LHCN-M2 (cell line): Measurements from ENCODE around the gene SLC19A1. TPM values are rescaled to one million over a fixed set of nuclear protein-coding genes. Genes with fewer than 3 reads are reported as not detected.

Experiments used
- DNase-seq: peaks from one replicate; pipeline ENCODE4 v3.0.0-alpha.2; 2012; ENCODE audit warnings: low read depth
- total RNA-seq: library from RNA; depleted of rRNA; stranded (reverse); fragments of >200 nt; gene quantifications from 2 replicates; pipeline ENCODE4 v1.2.3, GENCODE V29; 2014

Gene SLC19A1
- total RNA-seq, 1 experiment from 2014 or later, result 21.8 TPM

DNA sequence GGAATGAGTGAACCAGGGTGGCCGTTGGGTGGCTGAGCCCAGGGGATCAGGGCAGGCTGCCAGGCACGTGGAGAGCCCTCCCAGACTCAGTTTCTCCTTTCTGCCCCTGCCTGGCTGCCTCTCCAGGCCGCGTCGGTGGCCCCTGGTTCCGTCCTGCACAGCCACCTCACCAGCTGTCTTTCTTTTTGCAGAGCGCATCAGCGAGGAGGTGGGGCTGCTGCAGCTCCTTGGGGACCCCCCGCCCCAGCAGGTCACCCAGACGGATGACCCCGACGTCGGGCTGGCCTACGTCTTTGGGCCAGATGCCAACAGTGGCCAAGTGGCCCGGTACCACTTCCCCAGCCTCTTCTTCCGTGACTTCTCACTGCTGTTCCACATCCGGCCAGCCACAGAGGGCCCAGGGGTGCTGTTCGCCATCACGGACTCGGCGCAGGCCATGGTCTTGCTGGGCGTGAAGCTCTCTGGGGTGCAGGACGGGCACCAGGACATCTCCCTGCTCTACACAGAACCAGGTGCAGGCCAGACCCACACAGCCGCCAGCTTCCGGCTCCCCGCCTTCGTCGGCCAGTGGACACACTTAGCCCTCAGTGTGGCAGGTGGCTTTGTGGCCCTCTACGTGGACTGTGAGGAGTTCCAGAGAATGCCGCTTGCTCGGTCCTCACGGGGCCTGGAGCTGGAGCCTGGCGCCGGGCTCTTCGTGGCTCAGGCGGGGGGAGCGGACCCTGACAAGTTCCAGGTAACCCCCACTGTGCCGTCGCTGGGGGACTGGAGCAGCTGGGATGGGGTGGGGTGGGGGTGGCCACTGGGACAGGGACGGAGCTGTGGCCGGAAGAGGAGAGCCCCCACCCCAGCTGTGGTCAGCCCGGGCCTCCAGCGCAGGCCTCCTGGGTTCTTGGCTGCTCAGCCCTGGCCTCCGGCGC lies 73.9 kb downstream of the SLC19A1 start:
- no peak for DNase-seq

DNA sequence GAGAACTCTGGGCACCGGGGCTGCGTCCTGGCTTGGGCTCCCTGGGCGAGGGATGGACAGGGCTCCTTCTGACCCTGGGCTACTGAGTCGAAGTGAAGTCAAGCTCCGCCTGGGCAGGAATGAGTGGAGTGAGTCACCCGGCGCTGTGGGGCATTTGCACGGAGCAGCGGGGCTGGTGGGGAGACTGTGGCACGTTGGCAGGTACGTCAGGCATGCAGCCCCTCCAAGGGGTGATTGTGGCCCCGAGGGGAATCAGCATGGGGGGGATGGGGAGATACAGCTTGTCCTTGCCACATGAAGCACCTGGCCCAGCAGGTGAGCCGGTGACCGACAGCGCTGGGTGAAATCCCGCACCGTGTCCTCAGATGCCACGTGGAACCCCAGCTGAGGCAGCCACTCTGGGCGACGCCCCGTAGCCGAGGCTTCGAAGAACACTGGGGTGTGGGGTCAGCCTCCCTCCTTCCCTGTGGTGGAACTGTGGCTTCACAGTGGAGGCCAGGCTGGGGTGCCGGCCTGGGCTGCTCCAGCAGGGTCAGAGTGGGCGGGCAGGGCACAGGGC lies 74.9 kb downstream of the SLC19A1 start:
- DNase-seq, result peak; percentile 26

DNA sequence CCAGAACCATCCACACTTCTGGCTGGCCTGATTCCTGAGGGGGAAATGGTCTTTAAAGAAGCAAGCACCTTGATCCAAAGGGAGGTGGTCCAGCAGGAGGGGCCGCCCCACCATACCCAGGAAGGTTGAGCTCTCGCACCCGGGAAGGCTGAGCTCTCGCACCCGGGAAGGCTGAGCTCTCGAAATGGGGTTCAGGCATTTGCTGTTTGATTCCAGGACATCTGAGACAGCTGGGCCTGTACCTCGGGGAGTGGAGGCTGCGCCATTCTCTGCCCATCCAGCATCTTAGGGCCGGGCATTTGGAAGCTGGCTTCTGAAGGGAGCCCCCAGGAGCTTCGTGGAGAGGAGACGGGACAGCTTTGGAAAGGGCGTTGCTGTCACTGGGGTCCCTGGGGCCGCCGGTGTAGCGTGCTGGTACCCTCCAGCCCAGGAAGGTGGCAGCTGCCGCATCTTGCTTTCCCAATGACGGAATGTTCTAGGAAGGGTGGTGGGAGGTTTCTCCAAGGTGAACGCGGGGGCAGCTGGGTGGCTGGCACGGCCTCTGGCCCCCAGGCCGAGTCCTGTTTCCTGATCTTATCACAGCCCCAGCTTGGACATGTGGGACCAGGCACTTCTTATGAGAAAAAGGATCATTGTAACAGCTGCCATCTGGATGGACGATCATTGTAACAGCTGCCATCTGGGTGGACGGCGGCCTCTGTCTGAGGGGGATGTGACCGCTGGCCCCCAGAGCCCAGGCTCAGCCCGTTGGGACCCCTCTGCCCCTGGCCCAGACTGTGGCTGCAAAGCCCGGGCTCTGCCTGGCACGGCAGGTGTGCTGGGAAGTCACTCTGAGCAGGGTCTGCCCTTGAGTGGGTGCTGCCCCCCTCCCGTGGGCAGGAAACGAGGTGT lies 75.7 kb downstream of the SLC19A1 start:
- peak; percentile 33 for DNase-seq

DNA sequence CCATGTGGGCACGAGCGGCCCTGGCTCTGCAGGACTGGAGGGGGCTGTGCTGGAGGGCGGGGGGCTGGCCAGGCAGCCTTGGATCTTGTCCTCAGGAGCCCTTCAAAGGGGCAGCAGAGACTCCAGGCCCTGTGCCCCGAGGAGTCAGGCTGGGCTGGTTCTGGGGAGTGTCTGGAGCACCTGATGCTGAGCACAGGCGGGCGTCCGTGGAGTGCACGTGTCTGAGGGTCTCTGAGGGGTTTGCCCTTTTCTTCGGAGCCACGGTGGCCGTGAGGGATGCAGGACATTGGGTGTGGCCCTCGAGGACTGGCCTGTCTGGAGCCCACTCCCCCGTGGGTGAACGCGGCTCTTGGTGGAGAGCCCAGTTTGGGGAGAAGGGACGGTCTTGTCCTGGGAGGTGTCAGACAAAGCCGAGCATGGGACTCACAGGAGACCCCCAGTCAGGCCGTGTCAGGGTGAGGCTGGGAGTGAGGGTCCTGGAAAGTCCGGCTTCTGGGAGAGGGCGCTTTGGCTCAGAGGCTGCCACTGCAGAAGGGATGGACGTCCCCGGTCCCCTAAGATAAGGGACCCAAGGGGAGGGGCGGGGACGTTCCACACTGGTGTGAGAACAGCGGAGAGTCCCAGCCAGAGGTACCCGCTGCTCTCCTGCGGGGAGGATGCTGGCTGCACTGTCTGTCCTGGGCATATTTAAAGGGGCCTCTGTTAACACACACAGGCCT lies 76.5 kb downstream of the SLC19A1 start:
- no peak for DNase-seq

DNA sequence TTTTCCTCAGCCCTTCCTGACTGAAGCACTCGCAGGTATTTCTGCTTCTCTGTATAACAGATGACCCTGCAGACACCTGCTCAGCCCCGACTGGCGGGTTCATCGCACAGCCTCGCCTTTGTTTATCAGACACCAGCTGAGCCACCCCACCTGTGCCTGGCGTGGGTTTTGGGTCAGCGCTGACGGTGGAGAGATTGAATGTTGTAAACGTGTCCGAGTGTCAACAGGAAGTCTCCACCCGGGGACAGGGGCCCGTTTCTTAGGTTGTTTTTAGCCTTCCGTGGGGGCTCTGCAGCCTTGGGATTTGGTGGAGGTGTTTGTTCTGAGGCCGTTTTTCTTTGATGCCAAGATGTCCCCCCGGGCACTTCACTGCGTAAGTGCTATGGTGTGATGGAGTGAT lies 77.1 kb downstream of the SLC19A1 start:
- DNase-seq, result no peak

DNA sequence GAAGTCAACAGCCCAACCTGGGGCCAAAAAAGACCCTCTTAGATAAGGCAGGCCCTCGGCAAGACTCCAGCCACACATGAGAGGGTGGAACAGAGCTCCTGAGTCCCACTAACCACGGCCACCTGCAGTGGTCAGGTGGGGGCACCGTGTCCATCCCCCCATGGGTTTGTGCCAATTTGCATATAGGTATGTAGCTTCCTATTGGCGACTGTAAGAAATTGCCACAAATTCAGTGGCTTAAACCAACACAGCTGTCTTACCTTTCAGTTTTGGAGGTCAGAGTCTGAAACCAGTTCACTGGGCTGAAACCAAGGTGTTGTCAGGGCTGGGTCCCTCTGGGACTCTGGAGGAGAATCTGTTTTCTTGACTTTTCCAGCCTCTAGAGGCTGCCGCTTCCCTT lies 77.9 kb downstream of the SLC19A1 start:
- DNase-seq, result no peak

DNA sequence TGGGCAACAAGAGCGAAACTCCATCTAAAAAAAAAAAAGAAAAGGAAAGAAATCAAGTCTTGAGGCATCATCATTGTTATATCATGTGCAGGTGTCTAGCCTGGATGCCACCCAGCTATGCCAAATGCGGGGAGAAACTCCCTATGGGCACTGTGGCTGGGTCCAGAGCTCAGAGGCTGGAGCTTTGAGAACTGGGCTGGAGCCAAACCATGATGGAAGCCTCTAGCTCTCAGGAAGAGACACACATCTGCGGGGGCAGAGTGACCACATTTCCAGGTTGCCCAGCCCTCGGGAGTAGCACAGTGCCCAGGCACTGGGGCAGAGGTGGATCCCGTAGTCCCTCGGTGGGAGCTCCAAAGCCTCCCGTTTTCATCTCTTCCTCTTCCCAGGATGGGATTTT lies 78.4 kb downstream of the SLC19A1 start:
- DNase-seq, result no peak

DNA sequence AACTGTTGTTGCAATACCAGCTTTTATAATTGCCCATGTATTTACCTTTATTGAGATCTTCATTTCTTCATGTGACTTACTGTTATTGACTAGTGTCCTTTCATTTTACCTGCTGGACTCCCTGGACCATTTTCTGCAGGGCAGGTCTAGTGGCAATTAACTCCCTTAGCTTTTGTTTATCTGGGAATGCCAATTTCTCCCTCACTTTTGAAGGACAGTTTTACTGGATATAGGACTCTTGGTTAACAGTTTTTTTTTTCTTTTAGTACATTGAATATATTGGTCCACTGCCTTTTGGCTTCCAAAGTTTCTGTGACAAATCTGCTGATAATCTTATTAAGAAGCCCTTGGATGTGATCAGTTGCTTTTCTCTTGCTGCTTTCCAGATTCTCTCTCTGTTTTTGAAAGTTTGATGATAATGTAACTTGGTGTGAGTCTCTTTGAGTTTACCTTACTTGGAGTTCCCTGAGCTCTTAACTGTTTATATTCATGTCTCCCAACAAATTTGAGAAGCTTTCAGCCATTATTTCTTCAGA lies 80.4 kb downstream of the SLC19A1 start:
- DNase-seq, result no peak

DNA sequence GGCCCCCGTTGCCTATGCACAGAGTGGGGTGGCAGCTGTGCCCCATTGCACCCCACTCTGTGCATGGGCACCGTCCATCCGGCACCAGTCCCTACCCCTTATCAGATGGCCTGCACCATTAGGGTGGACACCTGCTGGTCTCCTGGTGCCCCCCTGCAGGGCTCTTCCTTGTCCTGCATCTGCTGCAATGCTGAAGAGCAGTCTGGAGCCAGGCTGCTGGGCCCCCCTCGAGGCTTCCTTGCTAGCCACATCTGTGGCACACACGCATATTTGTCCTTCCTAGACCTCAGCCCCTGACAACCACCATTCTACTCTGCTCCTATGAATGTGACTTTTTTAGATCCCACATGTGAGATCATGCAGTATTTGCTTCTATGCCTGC lies 80.9 kb downstream of the SLC19A1 start:
- DNase-seq, result no peak

DNA sequence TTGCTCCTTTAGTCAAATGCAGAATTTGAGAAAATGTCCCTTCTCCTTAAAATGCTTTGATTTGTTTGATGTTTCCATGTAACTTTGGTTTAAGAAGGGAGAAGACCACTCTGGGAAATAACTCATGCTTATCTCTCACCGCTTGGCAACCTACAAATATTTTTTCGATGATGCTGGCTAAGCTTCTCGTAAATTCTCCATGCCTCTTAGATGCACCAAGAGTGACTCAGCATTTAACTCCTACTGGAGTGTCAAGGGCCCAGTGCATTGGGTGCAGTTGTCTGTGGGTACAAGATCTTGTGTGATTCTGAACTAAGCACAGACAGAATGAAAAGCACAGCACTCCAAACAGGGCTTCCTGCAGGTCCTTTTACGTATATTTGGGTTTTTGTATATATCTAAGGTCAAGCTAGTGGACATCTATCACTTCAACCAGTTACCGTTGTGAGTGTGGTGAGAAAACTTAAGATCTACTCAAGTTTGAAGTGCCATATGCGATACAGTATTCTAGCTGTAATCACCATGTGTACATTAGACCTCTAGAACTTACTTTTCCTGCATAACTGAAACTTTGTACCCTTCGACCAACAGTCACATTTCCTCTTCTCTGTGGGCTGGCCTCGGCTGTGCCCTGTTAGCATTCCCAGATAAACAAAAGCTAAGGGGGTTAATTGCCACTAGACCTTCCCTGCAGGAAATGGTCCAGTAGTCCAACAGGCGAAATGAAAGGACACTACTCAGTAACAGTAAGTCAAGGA lies 81.5 kb downstream of the SLC19A1 start:
- DNase-seq, result peak; percentile 74

DNA sequence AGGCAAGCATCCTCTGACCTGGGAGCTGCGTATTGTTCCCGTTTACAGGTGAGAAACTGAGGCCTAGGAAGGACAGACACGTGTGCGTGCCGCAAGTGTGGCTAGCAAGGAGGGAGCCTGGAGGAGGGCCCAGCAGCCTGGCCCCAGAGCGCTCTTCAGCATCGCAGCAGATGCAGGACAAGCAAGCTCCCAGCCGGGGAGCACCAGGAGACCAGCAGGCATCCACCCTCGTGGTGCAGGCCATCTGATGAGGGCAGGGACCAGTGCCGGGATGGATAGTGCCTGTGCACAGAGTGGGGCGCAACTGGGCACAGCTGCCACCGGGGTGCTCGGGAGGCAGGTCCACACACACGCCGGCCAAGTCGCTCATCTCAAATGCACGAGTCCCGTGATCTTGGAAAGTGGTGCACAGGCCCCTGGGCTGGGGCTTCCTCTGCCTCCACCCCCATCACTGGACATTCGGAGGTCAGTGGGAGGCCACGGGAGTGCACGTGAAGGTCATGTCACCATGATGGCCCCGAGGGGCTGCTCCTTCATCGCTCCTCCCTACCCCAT lies 82.2 kb downstream of the SLC19A1 start:
- no peak for DNase-seq

DNA sequence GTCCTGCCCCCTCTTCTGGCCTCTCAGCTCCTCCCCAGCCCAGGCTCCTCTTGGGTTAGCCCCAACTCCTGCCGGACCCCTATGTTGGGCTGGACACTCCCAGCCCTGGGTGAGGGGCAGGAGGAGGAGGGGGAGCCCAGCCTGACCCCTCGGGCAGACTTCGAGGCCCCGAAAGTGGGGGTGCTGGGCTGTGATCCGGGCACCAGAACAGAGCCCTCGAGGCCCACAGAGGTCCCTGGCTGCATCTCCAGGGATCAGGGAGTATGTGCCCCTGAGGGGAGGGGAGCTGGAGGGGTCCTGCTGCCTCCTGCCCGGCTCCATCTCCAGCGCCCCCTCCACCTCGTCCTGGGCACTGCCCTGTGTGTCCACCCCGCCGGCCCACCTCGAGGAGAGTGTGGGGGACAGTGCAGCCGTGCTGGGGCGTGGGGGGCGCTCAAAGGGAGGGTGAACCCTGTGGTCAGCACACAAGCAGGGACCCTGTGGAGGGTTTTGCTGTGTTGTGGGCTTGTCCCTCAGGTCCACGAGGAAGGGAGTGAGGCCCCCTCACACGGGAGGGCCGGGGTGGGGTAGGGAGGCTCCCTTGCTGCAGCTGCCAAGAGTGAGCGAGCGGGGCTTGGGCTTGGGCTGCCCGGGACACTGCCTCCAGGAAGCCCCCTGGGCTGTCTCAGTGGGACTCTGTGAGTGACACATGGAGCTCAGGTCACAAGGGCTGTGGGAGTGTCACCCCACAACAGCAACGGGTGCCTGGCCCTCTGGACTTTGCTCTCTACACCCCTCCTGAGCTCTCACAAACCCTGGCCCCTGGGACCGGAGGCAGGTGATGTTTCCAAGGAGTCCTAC lies 82.8 kb downstream of the SLC19A1 start:
- DNase-seq, result no peak

DNA sequence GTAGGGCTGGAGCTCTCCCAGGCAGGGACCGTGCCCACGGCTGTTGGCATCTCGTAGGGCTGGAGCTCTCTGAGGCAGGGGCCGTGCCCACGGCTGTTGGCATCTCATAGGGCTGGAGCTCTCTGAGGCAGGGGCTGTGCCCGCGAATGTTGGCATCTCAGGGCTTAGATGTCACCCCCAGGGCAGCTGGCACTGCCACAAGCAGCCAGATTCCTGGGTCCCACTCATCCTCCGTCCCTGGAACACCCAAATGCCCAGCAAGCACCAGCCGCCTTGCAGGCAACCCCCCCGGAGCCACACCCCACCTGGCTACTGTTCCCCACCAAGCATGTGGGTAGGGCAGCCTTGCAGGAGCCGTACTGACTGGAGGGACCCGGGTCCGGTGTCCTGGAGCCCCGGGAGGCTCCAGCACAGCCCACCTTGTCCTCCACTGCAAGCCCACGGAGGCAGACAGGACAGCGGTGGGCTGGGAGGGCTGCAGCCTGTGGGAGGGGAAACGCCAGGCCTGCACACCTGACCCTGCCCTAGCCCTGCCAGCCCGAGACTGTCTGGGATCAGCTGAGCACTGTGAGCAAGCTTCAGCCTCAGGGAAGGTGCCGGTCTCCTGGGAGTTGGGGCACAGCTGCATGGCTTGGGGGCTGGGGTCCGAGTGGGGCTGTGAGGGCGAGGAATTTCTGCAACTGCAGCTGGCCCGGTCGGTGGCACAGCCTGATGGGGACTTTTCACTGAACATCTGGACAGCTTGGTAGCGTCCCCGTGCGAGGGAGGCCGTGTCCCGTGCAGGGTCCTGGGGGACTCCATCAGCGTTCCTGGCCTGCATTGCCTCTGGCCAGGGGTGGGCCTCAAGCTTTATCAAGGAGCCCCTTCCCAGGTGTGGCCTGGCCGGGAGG lies 83.7 kb downstream of the SLC19A1 start:
- no peak for DNase-seq

DNA sequence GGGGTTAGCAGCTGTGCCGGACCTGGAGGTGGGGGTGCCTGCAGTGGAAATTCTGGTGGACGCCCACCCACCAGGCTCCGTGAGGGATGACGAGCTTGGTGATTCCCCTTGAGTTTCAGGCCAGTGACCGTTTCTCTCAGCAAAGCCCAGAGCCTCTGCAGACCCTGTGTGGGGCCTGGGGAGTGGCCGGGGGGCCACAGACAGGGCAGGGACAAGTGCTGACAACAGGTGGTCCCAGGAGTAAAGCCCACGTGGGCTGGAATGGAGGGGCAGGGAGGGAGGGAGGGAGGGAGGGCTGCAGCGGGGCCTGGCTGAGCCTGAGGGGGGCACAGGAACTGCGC lies 84.4 kb downstream of the SLC19A1 start:
- no peak for DNase-seq

DNA sequence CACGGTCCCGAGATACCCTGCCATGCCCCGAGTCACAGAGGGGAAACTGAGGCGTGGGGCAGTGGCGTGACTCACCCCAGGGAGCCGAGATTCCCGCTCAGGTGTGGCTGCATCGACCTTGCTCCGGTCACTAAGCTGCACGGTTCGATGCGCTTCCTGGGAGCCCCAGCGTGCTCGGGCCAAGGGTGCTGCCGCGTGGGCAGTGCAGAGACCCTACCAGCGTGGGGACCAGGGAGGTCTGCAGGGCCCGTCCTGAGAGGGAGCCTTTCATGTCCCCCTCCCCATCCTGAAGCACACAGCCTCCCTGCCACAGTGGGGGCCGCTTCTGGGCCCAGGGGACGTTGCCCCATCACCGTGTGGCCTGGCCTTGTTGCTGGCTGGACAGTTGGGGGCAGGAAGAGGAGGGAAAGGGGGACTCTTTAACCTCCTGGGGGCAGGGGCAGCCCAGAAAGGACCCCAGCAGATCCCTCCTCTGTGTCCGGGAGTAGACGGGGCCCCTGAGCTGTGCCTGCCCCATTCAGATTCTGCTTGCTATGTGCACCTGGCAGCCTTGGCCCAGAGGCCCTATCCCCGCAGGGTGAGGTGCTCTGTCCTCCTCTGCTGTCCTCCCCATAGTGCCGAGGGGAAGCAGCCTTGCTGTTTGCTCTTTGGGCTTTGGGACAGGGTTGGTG lies 84.9 kb downstream of the SLC19A1 start:
- no peak for DNase-seq

DNA sequence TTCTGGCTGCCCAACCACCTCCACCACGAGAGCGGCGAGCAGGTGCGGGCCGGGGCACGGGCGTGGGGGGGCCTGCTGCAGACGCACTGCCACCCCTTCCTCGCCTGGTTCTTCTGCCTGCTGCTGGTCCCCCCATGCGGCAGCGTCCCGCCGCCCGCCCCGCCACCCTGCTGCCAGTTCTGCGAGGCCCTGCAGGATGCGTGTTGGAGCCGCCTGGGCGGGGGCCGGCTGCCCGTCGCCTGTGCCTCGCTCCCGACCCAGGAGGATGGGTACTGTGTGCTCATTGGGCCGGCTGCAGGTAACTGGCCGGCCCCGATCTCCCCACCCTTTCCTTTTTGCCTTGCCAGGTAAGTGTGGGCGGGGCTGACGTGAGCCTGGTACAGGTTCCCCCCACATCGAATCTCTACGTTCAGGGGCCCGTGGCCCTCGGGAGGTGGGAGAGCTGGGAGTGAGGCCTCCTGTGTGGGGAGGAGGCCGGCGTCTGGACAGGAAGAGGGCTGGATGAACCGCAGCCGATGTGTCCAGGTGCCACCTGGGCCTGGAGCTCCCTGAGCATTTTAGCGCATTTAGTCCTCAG lies 85.6 kb downstream of the SLC19A1 start:
- no peak for DNase-seq
